WTC11 (cell line): ENCODE data around the gene FLT3LG. TPM values are rescaled to one million over a fixed set of nuclear protein-coding genes. Genes with fewer than 3 reads are reported as not detected.

Experiments used
- ATAC-seq: fragments of 200-7000 bp; cut with Tn5 transposase; 2 replicates; pipeline ENCODE4 v1.10.0; 2021; ENCODE audit warnings: mild to moderate bottlenecking, moderate library complexity
- CTCF ChIA-PET: fragments of 300-600 bp; sonication (Branson Sonifier 250); formaldehyde crosslinking; loops from one replicate; lab custom pipeline; 2021; ENCODE audit warnings: antibody characterized with exemption; lab: Charles Lee
- POLR2A ChIA-PET: fragments of 350-600 bp; sonication (Branson Sonifier 250); formaldehyde crosslinking; loops from one replicate; lab custom pipeline; 2021; ENCODE audit warnings: antibody characterized with exemption; lab: Charles Lee
- DNase-seq: peaks from one replicate; pipeline ENCODE4 v3.0.0; 2021; ENCODE audit warnings: low spot score
- H3K27ac Mint-ChIP-seq: 2 replicates; pipeline ENCODE4 v1.8.0; 2021; ENCODE audit warnings: mixed read lengths
- H3K27me3 Mint-ChIP-seq: 2 replicates; pipeline ENCODE4 v1.8.0; 2021; ENCODE audit warnings: low read depth, mild to moderate bottlenecking, moderate library complexity, mixed read lengths
- H3K36me3 Mint-ChIP-seq: 2 replicates; pipeline ENCODE4 v1.8.0; 2021; ENCODE audit warnings: mixed read lengths
- H3K4me1 Mint-ChIP-seq: 2 replicates; pipeline ENCODE4 v1.8.0; 2022; ENCODE audit warnings: mixed read lengths
- H3K4me3 Mint-ChIP-seq: 2 replicates; pipeline ENCODE4 v1.8.0; 2021; ENCODE audit warnings: mild to moderate bottlenecking, moderate library complexity, mixed read lengths
- H3K9me3 Mint-ChIP-seq: 2 replicates; pipeline ENCODE4 v1.8.0; 2021; ENCODE audit warnings: mixed read lengths
- ATF1 ChIP-seq: sonication (generic); formaldehyde crosslinking; IDR thresholded peaks from 2 replicates; pipeline ENCODE4 v1.8.1; 2023; ENCODE audit warnings: mild to moderate bottlenecking, moderate library complexity, missing genetic modification reagents
- CREM ChIP-seq: sonication (generic); formaldehyde crosslinking; IDR thresholded peaks from 2 replicates; pipeline ENCODE4 v1.8.1; 2022; ENCODE audit warnings: mild to moderate bottlenecking, missing genetic modification reagents, moderate library complexity
- E2F5 ChIP-seq: sonication (generic); formaldehyde crosslinking; IDR thresholded peaks from 2 replicates; pipeline ENCODE4 v1.8.1; 2022; ENCODE audit warnings: mild to moderate bottlenecking, moderate library complexity, missing genetic modification reagents
- ELF4 ChIP-seq: sonication (generic); formaldehyde crosslinking; IDR thresholded peaks from 2 replicates; pipeline ENCODE4 v1.8.1; 2022; ENCODE audit warnings: low read depth, mild to moderate bottlenecking, moderate library complexity, missing genetic modification reagents
- EMX1 ChIP-seq: fragments of 250-450 bp; sonication (Bioruptor Pico); IDR thresholded peaks from 2 replicates; pipeline ENCODE4 v1.8.0; 2021; ENCODE audit warnings: mild to moderate bottlenecking
- FOXJ3 ChIP-seq: sonication (generic); formaldehyde crosslinking; IDR thresholded peaks from 2 replicates; pipeline ENCODE4 v1.9.0; 2021; ENCODE audit warnings: missing genetic modification reagents, mild to moderate bottlenecking, borderline replicate concordance
- FOXK1 ChIP-seq: sonication (generic); formaldehyde crosslinking; IDR thresholded peaks from 2 replicates; pipeline ENCODE4 v1.8.0; 2022; ENCODE audit warnings: mild to moderate bottlenecking, moderate library complexity, missing genetic modification reagents
- FOXP4 ChIP-seq: sonication (generic); formaldehyde crosslinking; IDR thresholded peaks from 2 replicates; pipeline ENCODE4 v1.8.0; 2022; ENCODE audit warnings: mild to moderate bottlenecking, missing genetic modification reagents
- GRHL2 ChIP-seq: fragments of 250-450 bp; sonication (Bioruptor Pico); IDR thresholded peaks from 2 replicates; pipeline ENCODE4 v1.8.0; 2022; ENCODE audit warnings: mild to moderate bottlenecking, moderate library complexity; ENCODE audit not compliant: insufficient replicate concordance, severe bottlenecking
- GTF2I ChIP-seq: fragments of 250-450 bp; sonication (Bioruptor Pico); conservative IDR thresholded peaks from 2 replicates; pipeline ENCODE4 v1.4.0; 2021; ENCODE audit warnings: mild to moderate bottlenecking
- HMGA2 ChIP-seq: fragments of 250-450 bp; sonication (Bioruptor Pico); IDR thresholded peaks from 2 replicates; pipeline ENCODE4 v1.4.0; 2021; ENCODE audit warnings: mild to moderate bottlenecking, moderate library complexity
- IRF1 ChIP-seq: sonication (generic); formaldehyde crosslinking; IDR thresholded peaks from 2 replicates; pipeline ENCODE4 v1.8.0; 2023; ENCODE audit warnings: missing genetic modification reagents
- MXD4 ChIP-seq: fragments of 250-450 bp; sonication (Bioruptor Pico); IDR thresholded peaks from 2 replicates; pipeline ENCODE4 v1.8.0; 2021; ENCODE audit warnings: mild to moderate bottlenecking, moderate library complexity, borderline replicate concordance
- MYBL2 ChIP-seq: sonication (generic); formaldehyde crosslinking; IDR thresholded peaks from 2 replicates; pipeline ENCODE4 v1.8.1; 2023; ENCODE audit warnings: mild to moderate bottlenecking, moderate library complexity, missing genetic modification reagents
- NFE2L1 ChIP-seq: sonication (generic); formaldehyde crosslinking; IDR thresholded peaks from 2 replicates; pipeline ENCODE4 v1.8.1; 2023; ENCODE audit warnings: missing genetic modification reagents
- NFYB ChIP-seq: sonication (generic); formaldehyde crosslinking; conservative IDR thresholded peaks from 2 replicates; pipeline ENCODE4 v1.8.0; 2022; ENCODE audit warnings: low read depth, missing genetic modification reagents
- OVOL2 ChIP-seq: fragments of 250-450 bp; sonication (Bioruptor Pico); IDR thresholded peaks from 2 replicates; pipeline ENCODE4 v1.9.0; 2021; ENCODE audit warnings: mild to moderate bottlenecking, borderline replicate concordance
- RELA ChIP-seq: sonication (generic); formaldehyde crosslinking; IDR thresholded peaks from 2 replicates; pipeline ENCODE4 v1.8.1; 2022; ENCODE audit warnings: missing genetic modification reagents, mild to moderate bottlenecking, borderline replicate concordance
- RORB ChIP-seq: fragments of 250-450 bp; sonication (Bioruptor Pico); IDR thresholded peaks from 2 replicates; pipeline ENCODE4 v1.9.0; 2021; ENCODE audit warnings: mild to moderate bottlenecking
- SMAD4 ChIP-seq: sonication (generic); formaldehyde crosslinking; IDR thresholded peaks from 2 replicates; pipeline ENCODE4 v1.8.0; 2022; ENCODE audit warnings: mild to moderate bottlenecking, missing genetic modification reagents
- SP1 ChIP-seq: sonication (generic); formaldehyde crosslinking; conservative IDR thresholded peaks from 2 replicates; pipeline ENCODE4 v1.8.1; 2022; ENCODE audit warnings: missing genetic modification reagents
- TEAD1 ChIP-seq: sonication (generic); formaldehyde crosslinking; IDR thresholded peaks from 2 replicates; pipeline ENCODE4 v1.8.0; 2022; ENCODE audit warnings: mild to moderate bottlenecking, missing genetic modification reagents
- ZBTB21 ChIP-seq: sonication (generic); formaldehyde crosslinking; IDR thresholded peaks from 2 replicates; pipeline ENCODE4 v1.8.1; 2023; ENCODE audit warnings: mild to moderate bottlenecking, missing genetic modification reagents, borderline replicate concordance
- ZNF121 ChIP-seq: sonication (generic); formaldehyde crosslinking; IDR thresholded peaks from 2 replicates; pipeline ENCODE4 v1.8.0; 2023; ENCODE audit warnings: missing genetic modification reagents
- ZNF219 ChIP-seq: sonication (generic); formaldehyde crosslinking; IDR thresholded peaks from 2 replicates; pipeline ENCODE4 v1.8.0; 2023; ENCODE audit warnings: missing genetic modification reagents, mild to moderate bottlenecking, borderline replicate concordance
- ZNF263 ChIP-seq: sonication (generic); formaldehyde crosslinking; IDR thresholded peaks from 2 replicates; pipeline ENCODE4 v1.8.1; 2022; ENCODE audit warnings: low read depth, mild to moderate bottlenecking, moderate library complexity, missing genetic modification reagents
- ZNF416 ChIP-seq: fragments of 250-450 bp; sonication (Bioruptor Pico); IDR thresholded peaks from 2 replicates; pipeline ENCODE4 v1.9.0; 2021; ENCODE audit warnings: mild to moderate bottlenecking, inconsistent platforms
- ZNF671 ChIP-seq: fragments of 250-450 bp; sonication (Bioruptor Pico); IDR thresholded peaks from 2 replicates; pipeline ENCODE4 v1.8.0; 2021; ENCODE audit warnings: mild to moderate bottlenecking
- total RNA-seq: library from RNA; stranded (reverse); gene quantifications from 3 replicates; pipeline ENCODE4 v1.2.3, GENCODE V29; 2021
- TF ChIP-seq, protein P1 (sequence below): sonication (generic); formaldehyde crosslinking; conservative IDR thresholded peaks from 2 replicates; pipeline ENCODE4 v1.8.1; 2022; ENCODE audit warnings: mild to moderate bottlenecking, missing genetic modification reagents
- TF ChIP-seq, protein P2 (sequence below): sonication (generic); formaldehyde crosslinking; IDR thresholded peaks from 2 replicates; pipeline ENCODE4 v1.8.0; 2022; ENCODE audit warnings: mild to moderate bottlenecking, missing genetic modification reagents
- TF ChIP-seq, protein P3 (sequence below): fragments of 250-450 bp; sonication (Bioruptor Pico); IDR thresholded peaks from 2 replicates; pipeline ENCODE4 v2.1.2; 2022; ENCODE audit warnings: mild to moderate bottlenecking, moderate library complexity
- TF ChIP-seq, protein P4 (sequence below): fragments of 250-450 bp; sonication (Bioruptor Pico); IDR thresholded peaks from 2 replicates; pipeline ENCODE4 v1.9.0; 2021; ENCODE audit warnings: mild to moderate bottlenecking

FLT3LG gene
- total RNA-seq, 1 experiment from 2014 or later, result 2.9 TPM

DNA sequence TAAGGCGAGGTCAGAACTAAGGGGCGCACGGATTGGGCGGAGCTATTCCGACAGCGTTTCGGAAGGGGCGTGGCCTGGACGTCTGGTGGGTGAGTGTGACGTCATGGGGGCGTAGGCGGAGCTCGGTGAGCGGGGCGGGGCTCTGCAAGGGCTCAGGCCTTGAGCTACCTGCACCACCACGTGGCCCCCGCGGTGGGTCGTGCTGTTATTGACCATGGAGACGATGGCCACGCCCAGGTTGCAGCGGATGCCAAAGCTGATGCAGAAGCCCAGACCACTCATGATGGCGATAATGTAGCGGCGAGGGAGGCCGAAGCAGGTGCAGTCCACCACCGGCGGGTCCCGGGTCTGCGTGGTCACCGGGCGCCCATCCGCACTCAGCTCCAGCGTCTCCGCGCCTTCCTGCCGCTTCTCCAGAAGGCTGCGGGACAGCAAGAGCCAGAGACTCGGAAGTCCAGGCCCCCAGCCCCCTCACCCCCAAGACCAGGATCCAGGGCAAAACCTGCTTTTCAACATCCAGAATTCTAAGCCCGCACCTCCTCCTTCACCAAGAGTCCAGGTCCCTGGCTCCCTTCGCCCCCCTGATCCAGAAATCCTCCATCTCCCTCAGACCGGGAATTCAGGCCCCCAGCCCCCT is 37.5 kb upstream of the FLT3LG start:
- peaks cover 35% of the 10 kb centered on the region for H3K4me1 Mint-ChIP-seq
- H3K27me3 Mint-ChIP-seq, result peaks cover 98% of the 10 kb centered on the region
- H3K36me3 Mint-ChIP-seq, result peaks cover 3% of the 10 kb centered on the region; the same call in 1 of the 2 replicates
- peak overlapping the region; percentile 66 for H3K4me3 Mint-ChIP-seq
- no peak overlapping the region for H3K27ac Mint-ChIP-seq
- ATAC-seq (peak; percentile 67), DNase-seq (peak; percentile 98)
- H3K9me3 Mint-ChIP-seq, result peaks cover 11% of the 10 kb centered on the region
- ChIA-PET CTCF (interaction anchor here (0.6 to 2.6 kb wide), 19 partner anchors 9 to 437 kb away, joined by 3 to 28 read pairs (median 5); partner anchors contain the start of genes ALDH16A1, DKKL1, GFY and PIH1D1), POLR2A (interaction anchor here (0.6 to 1.6 kb wide), 8 partner anchors 11 to 88 kb away, joined by 3 to 7 read pairs (median 4); partner anchors contain the start of genes ALDH16A1, GFY and RPS11)
- TF ChIP-seq FOXJ3 (CRISPR knock-in tag) (no peak), MYBL2 (no peak), FOXP4 (CRISPR knock-in tag) (0 out of 2 replicates have a peak, but pooled peaks have one; percentile 16), SMAD4 (CRISPR knock-in tag) (no peak), RELA (CRISPR knock-in tag) (no peak), FOXK1 (CRISPR knock-in tag) (peak; percentile 41; the same call in 1 of the 2 replicates), GRHL2 (CRISPR knock-in tag) (no peak), ATF1 (CRISPR knock-in tag) (no peak), MXD4 (CRISPR knock-in tag) (no peak), NFE2L1 (CRISPR knock-in tag) (no peak), ELF4 (CRISPR knock-in tag) (no peak), HMGA2 (CRISPR knock-in tag) (no peak), RORB (CRISPR knock-in tag) (no peak), SP1 (peak; percentile 81), ZNF671 (CRISPR knock-in tag) (no peak), E2F5 (CRISPR knock-in tag) (no peak), ZNF416 (no peak), ZBTB21 (CRISPR knock-in tag) (no peak; the same call in 1 of the 2 replicates), TEAD1 (CRISPR knock-in tag) (0 out of 2 replicates have a peak, but pooled peaks have one; percentile 27), ZNF263 (no peak), GTF2I (CRISPR knock-in tag) (no peak), IRF1 (CRISPR knock-in tag) (no peak), CREM (CRISPR knock-in tag) (no peak; the same call in 1 of the 2 replicates), ZNF121 (CRISPR knock-in tag) (peak; percentile 83; the same call in 1 of the 2 replicates), ZNF219 (CRISPR knock-in tag) (no peak), NFYB (no peak), OVOL2 (CRISPR knock-in tag) (no peak), EMX1 (CRISPR knock-in tag) (no peak)
- TF ChIP-seq, protein P1, sequence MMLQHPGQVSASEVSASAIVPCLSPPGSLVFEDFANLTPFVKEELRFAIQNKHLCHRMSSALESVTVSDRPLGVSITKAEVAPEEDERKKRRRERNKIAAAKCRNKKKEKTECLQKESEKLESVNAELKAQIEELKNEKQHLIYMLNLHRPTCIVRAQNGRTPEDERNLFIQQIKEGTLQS, result no peak
- TF ChIP-seq, protein P2, sequence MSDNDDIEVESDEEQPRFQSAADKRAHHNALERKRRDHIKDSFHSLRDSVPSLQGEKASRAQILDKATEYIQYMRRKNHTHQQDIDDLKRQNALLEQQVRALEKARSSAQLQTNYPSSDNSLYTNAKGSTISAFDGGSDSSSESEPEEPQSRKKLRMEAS (CRISPR knock-in tag), result peak; percentile 94
- TF ChIP-seq, protein P3, sequence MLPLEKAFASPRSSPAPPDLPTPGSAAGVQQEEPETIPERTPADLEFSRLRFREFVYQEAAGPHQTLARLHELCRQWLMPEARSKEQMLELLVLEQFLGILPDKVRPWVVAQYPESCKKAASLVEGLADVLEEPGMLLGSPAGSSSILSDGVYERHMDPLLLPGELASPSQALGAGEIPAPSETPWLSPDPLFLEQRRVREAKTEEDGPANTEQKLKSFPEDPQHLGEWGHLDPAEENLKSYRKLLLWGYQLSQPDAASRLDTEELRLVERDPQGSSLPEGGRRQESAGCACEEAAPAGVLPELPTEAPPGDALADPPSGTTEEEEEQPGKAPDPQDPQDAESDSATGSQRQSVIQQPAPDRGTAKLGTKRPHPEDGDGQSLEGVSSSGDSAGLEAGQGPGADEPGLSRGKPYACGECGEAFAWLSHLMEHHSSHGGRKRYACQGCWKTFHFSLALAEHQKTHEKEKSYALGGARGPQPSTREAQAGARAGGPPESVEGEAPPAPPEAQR (CRISPR knock-in tag), result no peak
- TF ChIP-seq, protein P4, sequence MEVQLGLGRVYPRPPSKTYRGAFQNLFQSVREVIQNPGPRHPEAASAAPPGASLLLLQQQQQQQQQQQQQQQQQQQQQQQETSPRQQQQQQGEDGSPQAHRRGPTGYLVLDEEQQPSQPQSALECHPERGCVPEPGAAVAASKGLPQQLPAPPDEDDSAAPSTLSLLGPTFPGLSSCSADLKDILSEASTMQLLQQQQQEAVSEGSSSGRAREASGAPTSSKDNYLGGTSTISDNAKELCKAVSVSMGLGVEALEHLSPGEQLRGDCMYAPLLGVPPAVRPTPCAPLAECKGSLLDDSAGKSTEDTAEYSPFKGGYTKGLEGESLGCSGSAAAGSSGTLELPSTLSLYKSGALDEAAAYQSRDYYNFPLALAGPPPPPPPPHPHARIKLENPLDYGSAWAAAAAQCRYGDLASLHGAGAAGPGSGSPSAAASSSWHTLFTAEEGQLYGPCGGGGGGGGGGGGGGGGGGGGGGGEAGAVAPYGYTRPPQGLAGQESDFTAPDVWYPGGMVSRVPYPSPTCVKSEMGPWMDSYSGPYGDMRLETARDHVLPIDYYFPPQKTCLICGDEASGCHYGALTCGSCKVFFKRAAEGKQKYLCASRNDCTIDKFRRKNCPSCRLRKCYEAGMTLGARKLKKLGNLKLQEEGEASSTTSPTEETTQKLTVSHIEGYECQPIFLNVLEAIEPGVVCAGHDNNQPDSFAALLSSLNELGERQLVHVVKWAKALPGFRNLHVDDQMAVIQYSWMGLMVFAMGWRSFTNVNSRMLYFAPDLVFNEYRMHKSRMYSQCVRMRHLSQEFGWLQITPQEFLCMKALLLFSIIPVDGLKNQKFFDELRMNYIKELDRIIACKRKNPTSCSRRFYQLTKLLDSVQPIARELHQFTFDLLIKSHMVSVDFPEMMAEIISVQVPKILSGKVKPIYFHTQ (CRISPR knock-in tag), result no peak
